Panc1 (cell line): ENCODE results near the gene TMEM106A.

Experiments
- POLR2AphosphoS5 ChIP-seq: IDR thresholded peaks from 2 replicates; pipeline ENCODE4 v1.6.1; 2012; ENCODE audit warnings: mild to moderate bottlenecking, low read depth, low read length, moderate library complexity
- TCF7L2 ChIP-seq: IDR thresholded peaks from 2 replicates; pipeline ENCODE4 v1.6.1; 2011; ENCODE audit warnings: mild to moderate bottlenecking, low read depth, low read length, inconsistent platforms
- TF ChIP-seq, protein P1 (sequence below): fragments of 450-650 bp; IDR thresholded peaks from 2 replicates; pipeline ENCODE4 v1.5.1; 2017; ENCODE audit warnings: mild to moderate bottlenecking

DNA sequence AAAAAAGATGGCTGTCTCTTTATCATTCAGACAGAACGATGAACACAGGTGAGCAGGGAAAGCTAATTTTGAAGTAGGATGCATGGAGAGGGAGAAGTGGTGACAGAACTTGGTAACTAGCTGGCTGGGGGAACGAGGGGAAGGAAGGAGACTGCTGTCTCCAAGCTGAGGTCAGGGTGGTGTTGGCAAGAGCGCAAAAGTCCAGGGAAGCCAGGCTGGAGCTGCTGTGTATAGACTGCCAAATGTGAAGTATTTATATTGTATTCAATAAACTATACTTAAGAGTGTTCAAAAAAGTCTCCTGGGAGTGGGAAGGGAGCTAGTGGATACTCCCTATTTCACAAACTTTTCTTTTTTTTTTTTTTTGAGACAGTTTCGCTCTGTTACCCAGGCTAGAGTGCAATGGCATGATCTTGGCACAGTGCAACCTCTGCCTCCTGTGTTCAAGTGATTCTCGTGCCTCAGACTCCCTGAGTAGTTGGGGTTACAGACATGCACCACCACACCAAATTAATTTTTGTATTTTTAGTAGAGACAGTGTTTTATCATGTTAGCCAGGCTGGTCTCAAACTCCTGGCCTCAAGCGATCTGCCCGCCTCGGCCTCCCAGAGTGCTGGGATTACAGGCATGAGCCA, 8.2 kb downstream of the TMEM106A start:
- no peak for TF ChIP-seq TCF7L2
- TF ChIP-seq, protein P1, sequence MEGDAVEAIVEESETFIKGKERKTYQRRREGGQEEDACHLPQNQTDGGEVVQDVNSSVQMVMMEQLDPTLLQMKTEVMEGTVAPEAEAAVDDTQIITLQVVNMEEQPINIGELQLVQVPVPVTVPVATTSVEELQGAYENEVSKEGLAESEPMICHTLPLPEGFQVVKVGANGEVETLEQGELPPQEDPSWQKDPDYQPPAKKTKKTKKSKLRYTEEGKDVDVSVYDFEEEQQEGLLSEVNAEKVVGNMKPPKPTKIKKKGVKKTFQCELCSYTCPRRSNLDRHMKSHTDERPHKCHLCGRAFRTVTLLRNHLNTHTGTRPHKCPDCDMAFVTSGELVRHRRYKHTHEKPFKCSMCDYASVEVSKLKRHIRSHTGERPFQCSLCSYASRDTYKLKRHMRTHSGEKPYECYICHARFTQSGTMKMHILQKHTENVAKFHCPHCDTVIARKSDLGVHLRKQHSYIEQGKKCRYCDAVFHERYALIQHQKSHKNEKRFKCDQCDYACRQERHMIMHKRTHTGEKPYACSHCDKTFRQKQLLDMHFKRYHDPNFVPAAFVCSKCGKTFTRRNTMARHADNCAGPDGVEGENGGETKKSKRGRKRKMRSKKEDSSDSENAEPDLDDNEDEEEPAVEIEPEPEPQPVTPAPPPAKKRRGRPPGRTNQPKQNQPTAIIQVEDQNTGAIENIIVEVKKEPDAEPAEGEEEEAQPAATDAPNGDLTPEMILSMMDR = no peak
- TF ChIP-seq POLR2AphosphoS5 = no peak
